Hepatocyte (in vitro differentiated cells): Measurements from ENCODE around the gene CNTN6. TPM values are rescaled to one million over a fixed set of nuclear protein-coding genes. Genes with fewer than 3 reads are reported as not detected.

Experiments used
- DNase-seq: peaks from one replicate; pipeline ENCODE4 v3.0.0-alpha.2; 2016; ENCODE audit warnings: low spot score
- H2AFZ ChIP-seq: fragments of 200-600 bp; sonication (generic); 2 replicates; pipeline ENCODE4 v1.6.0; 2016; ENCODE audit warnings: antibody characterized with exemption, mild to moderate bottlenecking
- H3K27ac ChIP-seq: fragments of 200-600 bp; sonication (generic); 2 replicates; pipeline ENCODE4 v1.5.1; 2016; ENCODE audit warnings: mild to moderate bottlenecking
- H3K27me3 ChIP-seq: fragments of 200-600 bp; sonication (generic); 2 replicates; pipeline ENCODE4 v1.6.1; 2016
- H3K36me3 ChIP-seq: fragments of 200-600 bp; sonication (generic); replicated peaks from 2 replicates; pipeline ENCODE4 v1.5.1; 2016; ENCODE audit warnings: low read depth; ENCODE audit not compliant: insufficient read depth
- H3K4me1 ChIP-seq: fragments of 200-600 bp; sonication (generic); 2 replicates; pipeline ENCODE4 v1.5.1; 2016; ENCODE audit warnings: mild to moderate bottlenecking, moderate library complexity; ENCODE audit not compliant: insufficient read depth
- H3K4me2 ChIP-seq: fragments of 200-600 bp; sonication (generic); 2 replicates; pipeline ENCODE4 v1.6.0; 2016
- H3K4me3 ChIP-seq: fragments of 200-600 bp; sonication (generic); 2 replicates; pipeline ENCODE4 v1.5.1; 2016; ENCODE audit warnings: mild to moderate bottlenecking
- H3K79me2 ChIP-seq: fragments of 200-600 bp; sonication (generic); 2 replicates; pipeline ENCODE4 v1.6.0; 2017; ENCODE audit warnings: mild to moderate bottlenecking
- H3K9me2 ChIP-seq: fragments of 200-600 bp; sonication (generic); replicated peaks from 2 replicates; pipeline ENCODE4 v1.6.0; 2017; ENCODE audit warnings: mild to moderate bottlenecking; ENCODE audit not compliant: insufficient read depth
- H3K9me3 ChIP-seq: fragments of 200-600 bp; sonication (generic); 2 replicates; pipeline ENCODE4 v1.5.1; 2016; ENCODE audit warnings: low read depth, mild to moderate bottlenecking
- H4K20me1 ChIP-seq: fragments of 200-600 bp; sonication (generic); 2 replicates; pipeline ENCODE4 v1.6.0; 2016; ENCODE audit warnings: mild to moderate bottlenecking; ENCODE audit not compliant: insufficient read depth, poor library complexity, severe bottlenecking
- CTCF ChIP-seq: fragments of 200-600 bp; sonication (generic); IDR thresholded peaks from 2 replicates; pipeline ENCODE4 v1.5.1; 2016; ENCODE audit warnings: antibody characterized with exemption, mild to moderate bottlenecking; ENCODE audit not compliant: poor library complexity
- EZH2 ChIP-seq: fragments of 200-600 bp; sonication (generic); IDR thresholded peaks from 2 replicates; pipeline ENCODE4 v1.6.1; 2016; ENCODE audit warnings: antibody characterized with exemption, mild to moderate bottlenecking, borderline replicate concordance
- EZH2phosphoT487 ChIP-seq: fragments of 200-600 bp; sonication (generic); IDR thresholded peaks from one replicate; pipeline ENCODE4 v1.6.1; 2018; ENCODE audit warnings: antibody characterized with exemption, mild to moderate bottlenecking, low read depth, moderate library complexity; ENCODE audit not compliant: unreplicated experiment, severe bottlenecking
- WGBS: methylation state at CpG from one replicate; pipeline ENCODE4 v1.1.6; 2016; ENCODE audit warnings: low lambda C conversion rate; ENCODE audit errors: missing lambda C conversion rate; 5-methylcytosine and 5-hydroxymethylcytosine counted together
- polyA plus RNA-seq: library from polyadenylated mRNA; unstranded; fragments of >200 nt; fragmentation: Nextera tagmentation; extraction: Ambion mirVana; gene quantifications from 2 replicates; pipeline ENCODE4 v1.2.1, GENCODE V29; 2016
- total RNA-seq: library from RNA; depleted of rRNA; stranded (reverse); fragments of >200 nt; gene quantifications from 2 replicates; pipeline ENCODE4 v1.2.3, GENCODE V29; 2014

CNTN6 gene
- total and polyA plus RNA-seq, 2 experiments from 2014 or later = 2.9 to 3.2 TPM

DNA sequence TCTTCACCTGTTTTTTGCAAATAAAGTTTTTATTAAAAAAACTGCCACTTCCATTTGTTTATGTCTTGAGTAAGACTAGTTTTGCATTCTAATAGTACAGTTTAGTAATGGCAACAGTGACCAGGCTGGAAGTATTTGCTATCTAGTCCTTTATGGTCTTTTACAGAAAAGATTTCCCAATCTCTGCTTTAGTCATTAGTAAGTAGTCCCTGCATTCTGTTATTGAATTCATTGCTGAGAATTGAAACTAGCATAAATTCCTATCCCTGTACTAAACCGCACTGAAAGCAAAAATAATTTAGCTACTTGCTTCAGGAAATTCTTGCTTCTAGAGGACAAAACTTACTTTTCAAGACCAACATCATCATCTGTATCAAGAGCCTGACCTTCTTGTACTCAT lies 46.2 kb downstream of the CNTN6 start:
- 0% methylated on average over 1 of the region's 1 CpG for WGBS
- H2AFZ ChIP-seq = no peak overlapping the region
- no peaks in the 10 kb centered on the region for H3K4me1 ChIP-seq
- DNase-seq = no peak
- no peak overlapping the region for H3K4me3 ChIP-seq
- no peaks in the 10 kb centered on the region for H3K9me2 ChIP-seq
- no peaks in the 10 kb centered on the region for H3K36me3 ChIP-seq
- no peaks in the 10 kb centered on the region for H3K9me3 ChIP-seq
- H4K20me1 ChIP-seq = no peaks in the 10 kb centered on the region
- H3K79me2 ChIP-seq = no peaks in the 10 kb centered on the region
- H3K4me2 ChIP-seq = no peak overlapping the region
- TF ChIP-seq EZH2 (no peak), CTCF (no peak), EZH2phosphoT487 (no peak)
- H3K27ac ChIP-seq = no peak overlapping the region
- no peaks in the 10 kb centered on the region for H3K27me3 ChIP-seq

DNA sequence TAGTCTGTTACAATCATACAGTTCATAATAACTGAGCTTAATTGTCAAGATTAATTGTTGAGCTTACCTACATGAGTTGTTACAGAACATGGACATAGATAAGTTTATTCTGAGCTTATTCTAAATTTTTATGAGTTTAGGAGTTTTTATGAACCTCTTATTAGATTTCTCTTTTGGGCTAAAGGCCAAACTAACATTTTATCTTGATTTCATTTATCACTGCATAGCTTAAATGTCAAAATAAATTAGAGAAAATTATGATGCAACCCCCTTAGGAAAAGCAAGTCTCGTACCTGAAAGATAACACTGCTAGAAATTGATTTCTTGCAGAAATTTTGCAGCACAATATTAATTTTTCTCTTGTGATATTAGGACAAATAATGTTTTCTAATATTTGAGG lies 54.5 kb downstream of the CNTN6 start:
- no peak overlapping the region for H2AFZ ChIP-seq
- no peaks in the 10 kb centered on the region for H3K36me3 ChIP-seq
- TF ChIP-seq EZH2 (no peak), CTCF (no peak), EZH2phosphoT487 (no peak)
- DNase-seq = no peak
- H3K27me3 ChIP-seq = no peaks in the 10 kb centered on the region
- H3K9me3 ChIP-seq = no peaks in the 10 kb centered on the region
- H4K20me1 ChIP-seq = no peaks in the 10 kb centered on the region
- no peak overlapping the region for H3K4me3 ChIP-seq
- no peaks in the 10 kb centered on the region for H3K9me2 ChIP-seq
- H3K79me2 ChIP-seq = no peaks in the 10 kb centered on the region
- no peaks in the 10 kb centered on the region for H3K4me1 ChIP-seq
- 77% methylated on average over 1 of the region's 1 CpG for WGBS
- no peak overlapping the region for H3K4me2 ChIP-seq
- H3K27ac ChIP-seq = no peak overlapping the region

DNA sequence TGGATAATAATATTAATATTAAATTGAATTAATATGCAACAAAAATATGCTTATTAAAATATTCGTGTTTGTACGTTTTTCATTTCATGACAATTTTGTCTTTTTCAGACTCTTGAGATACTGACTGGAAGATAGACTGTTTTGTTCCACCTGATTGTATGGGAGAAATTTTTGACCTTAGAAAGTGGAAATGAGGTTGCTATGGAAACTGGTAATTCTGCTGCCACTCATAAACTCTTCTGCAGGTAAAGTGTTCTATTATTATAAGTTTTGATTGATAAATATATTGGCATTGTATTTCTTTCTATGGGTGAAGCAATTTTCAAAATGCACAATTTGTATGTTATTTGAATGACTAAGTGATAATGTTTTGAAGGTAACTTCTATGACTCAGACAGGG lies 55.0 kb downstream of the CNTN6 start:
- Histone ChIP-seq H3K4me1 (no peaks in the 10 kb centered on the region), H3K27ac (no peak overlapping the region), H3K27me3 (no peaks in the 10 kb centered on the region), H4K20me1 (no peaks in the 10 kb centered on the region), H3K4me2 (no peak overlapping the region), H3K9me3 (no peaks in the 10 kb centered on the region), H3K9me2 (no peaks in the 10 kb centered on the region), H3K4me3 (no peak overlapping the region), H3K36me3 (no peaks in the 10 kb centered on the region), H2AFZ (no peak overlapping the region), H3K79me2 (no peaks in the 10 kb centered on the region)
- WGBS = 77% methylated on average over 2 of the region's 2 CpGs
- TF ChIP-seq EZH2 = no peak
- no peak for DNase-seq

DNA sequence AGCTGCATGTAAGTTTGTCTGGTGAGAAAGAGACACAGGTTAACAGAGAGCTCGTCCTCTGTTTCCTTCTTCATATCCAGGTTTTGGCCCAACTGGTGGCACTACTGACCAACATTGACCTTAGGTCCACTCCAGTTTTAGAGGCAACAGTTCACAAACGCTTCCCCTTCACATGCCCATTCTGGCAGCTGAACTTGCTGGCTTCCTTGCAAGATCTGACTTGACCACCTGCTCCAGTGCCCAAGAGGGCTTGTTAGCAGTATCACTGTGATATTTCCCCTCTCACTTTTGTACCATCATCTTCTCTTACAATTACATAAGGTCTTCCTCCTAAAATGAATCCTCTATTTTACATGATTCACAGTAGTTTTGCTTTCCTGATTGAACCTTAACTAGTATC lies 71.3 kb downstream of the CNTN6 start:
- no peaks in the 10 kb centered on the region for H4K20me1 ChIP-seq
- no peaks in the 10 kb centered on the region for H3K9me3 ChIP-seq
- H3K27ac ChIP-seq = no peak overlapping the region
- H3K4me1 ChIP-seq = no peaks in the 10 kb centered on the region
- no peak overlapping the region for H3K4me2 ChIP-seq
- no peaks in the 10 kb centered on the region for H3K9me2 ChIP-seq
- no peaks in the 10 kb centered on the region for H3K79me2 ChIP-seq
- no peak overlapping the region for H3K4me3 ChIP-seq
- no peak for TF ChIP-seq EZH2phosphoT487
- no peak for TF ChIP-seq EZH2
- no peak for TF ChIP-seq CTCF
- DNase-seq = no peak
- no peaks in the 10 kb centered on the region for H3K36me3 ChIP-seq
- 93% methylated on average over 2 of the region's 2 CpGs for WGBS
- H3K27me3 ChIP-seq = no peaks in the 10 kb centered on the region
- H2AFZ ChIP-seq = no peak overlapping the region
